Smooth muscle cell (in vitro differentiated cells): ENCODE measurements around the gene LIX1L. TPM values are rescaled to one million over a fixed set of nuclear protein-coding genes. Genes with fewer than 3 reads are reported as not detected.
A peak's percentile ranks its signal among the peaks of the same experiment; 100 is the strongest.

ENCODE experiments used
- DNase-seq: peaks from one replicate; lab custom pipeline; 2025; ENCODE audit not compliant: unreplicated experiment; lab: John Stamatoyannopoulos, UW
- H2AFZ ChIP-seq: fragments of 200-600 bp; sonication (generic); 2 replicates; pipeline ENCODE4 v1.6.0; 2016; ENCODE audit warnings: antibody characterized with exemption, low read depth, mild to moderate bottlenecking
- H3F3A ChIP-seq: fragments of 200-600 bp; sonication (generic); 2 replicates; pipeline ENCODE4 v1.6.0; 2017; ENCODE audit warnings: antibody characterized with exemption, low read depth
- H3K27ac ChIP-seq: fragments of 200-600 bp; sonication (generic); 2 replicates; pipeline ENCODE4 v1.5.1; 2016; ENCODE audit warnings: low read depth, mild to moderate bottlenecking
- H3K27me3 ChIP-seq: fragments of 200-600 bp; sonication (generic); 2 replicates; pipeline ENCODE4 v1.6.1; 2016; ENCODE audit warnings: low read depth, mild to moderate bottlenecking
- H3K36me3 ChIP-seq: fragments of 200-600 bp; sonication (generic); 2 replicates; pipeline ENCODE4 v1.5.1; 2016; ENCODE audit warnings: low read depth
- H3K4me1 ChIP-seq: fragments of 200-600 bp; sonication (generic); 2 replicates; pipeline ENCODE4 v1.5.1; 2016; ENCODE audit warnings: low read depth
- H3K4me2 ChIP-seq: fragments of 200-600 bp; sonication (generic); 2 replicates; pipeline ENCODE4 v1.6.0; 2016; ENCODE audit warnings: mild to moderate bottlenecking
- H3K4me3 ChIP-seq: fragments of 200-600 bp; sonication (generic); 2 replicates; pipeline ENCODE4 v1.5.1; 2016; ENCODE audit warnings: mild to moderate bottlenecking
- H3K79me2 ChIP-seq: fragments of 200-600 bp; sonication (generic); 2 replicates; pipeline ENCODE4 v1.6.0; 2016; ENCODE audit warnings: low read depth, mild to moderate bottlenecking
- H3K9ac ChIP-seq: fragments of 200-600 bp; sonication (generic); 2 replicates; pipeline ENCODE4 v1.6.0; 2016; ENCODE audit warnings: low read depth
- H3K9me3 ChIP-seq: fragments of 200-600 bp; sonication (generic); replicated peaks from 2 replicates; pipeline ENCODE4 v1.5.1; 2016; ENCODE audit warnings: low read depth
- H4K20me1 ChIP-seq: fragments of 200-600 bp; sonication (generic); 2 replicates; pipeline ENCODE4 v1.6.0; 2016; ENCODE audit warnings: low read depth
- WGBS: methylation state at CpG from one replicate; pipeline ENCODE4 v1.1.7; 2016; ENCODE audit warnings: low lambda C conversion rate; 5-methylcytosine and 5-hydroxymethylcytosine counted together
- polyA plus RNA-seq: library from polyadenylated mRNA; unstranded; fragments of >200 nt; fragmentation: Nextera tagmentation; extraction: Ambion mirVana; gene quantifications from 2 replicates; pipeline ENCODE4 v1.2.1, GENCODE V29; 2016
- total RNA-seq: library from RNA; depleted of rRNA; stranded (reverse); fragments of >200 nt; gene quantifications from 2 replicates; pipeline ENCODE4 v1.2.3, GENCODE V29; 2014
- TF ChIP-seq, protein P1 (sequence below): fragments of 200-600 bp; sonication (generic); IDR thresholded peaks from 2 replicates; pipeline ENCODE4 v1.5.1; 2017; ENCODE audit warnings: borderline replicate concordance, mild to moderate bottlenecking, antibody characterized with exemption; ENCODE audit not compliant: insufficient read depth, poor library complexity, severe bottlenecking

Gene LIX1L
- total and polyA plus RNA-seq, 2 experiments from 2014 or later = 31.1 to 32.7 TPM

DNA sequence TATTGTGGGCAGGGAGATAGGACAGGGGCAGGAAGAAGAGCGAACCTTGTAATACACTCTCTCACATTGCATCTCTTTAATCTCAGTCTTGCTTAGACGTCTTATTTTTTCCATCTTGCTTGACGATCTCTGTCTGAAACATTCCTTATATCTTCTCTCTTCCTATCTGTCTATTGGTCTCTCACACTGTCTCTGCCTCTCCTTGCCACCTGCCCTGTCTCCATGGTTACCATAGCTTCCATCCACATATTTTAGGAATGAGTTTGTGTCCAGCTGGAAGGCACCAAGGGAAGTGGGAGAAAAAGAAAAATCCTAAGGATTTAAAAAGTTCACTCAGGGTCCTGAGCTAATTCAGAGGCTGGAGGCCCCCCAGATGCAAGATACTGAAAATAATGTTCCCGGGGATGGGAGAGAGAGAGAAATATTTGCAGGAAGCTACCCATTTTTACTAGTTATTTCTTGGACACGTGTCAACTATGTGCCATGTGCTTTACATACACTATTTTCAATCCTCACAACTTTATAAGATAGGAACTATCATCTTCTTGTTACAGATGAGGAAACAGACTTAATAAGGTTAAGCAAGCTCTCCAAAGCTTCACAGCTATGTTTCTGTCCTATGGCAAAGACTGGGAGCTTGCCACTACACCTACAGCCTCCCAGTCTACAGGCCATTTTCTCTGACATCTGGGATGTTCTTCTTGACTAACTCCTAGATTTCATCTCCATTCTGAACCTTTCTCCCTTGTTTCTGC, 5.6 kb upstream of the LIX1L start:
- H3K27me3 ChIP-seq = no peaks in the 10 kb centered on the region
- no peaks in the 10 kb centered on the region for H3K79me2 ChIP-seq
- no peaks in the 10 kb centered on the region for H3K36me3 ChIP-seq
- TF ChIP-seq, protein P1, sequence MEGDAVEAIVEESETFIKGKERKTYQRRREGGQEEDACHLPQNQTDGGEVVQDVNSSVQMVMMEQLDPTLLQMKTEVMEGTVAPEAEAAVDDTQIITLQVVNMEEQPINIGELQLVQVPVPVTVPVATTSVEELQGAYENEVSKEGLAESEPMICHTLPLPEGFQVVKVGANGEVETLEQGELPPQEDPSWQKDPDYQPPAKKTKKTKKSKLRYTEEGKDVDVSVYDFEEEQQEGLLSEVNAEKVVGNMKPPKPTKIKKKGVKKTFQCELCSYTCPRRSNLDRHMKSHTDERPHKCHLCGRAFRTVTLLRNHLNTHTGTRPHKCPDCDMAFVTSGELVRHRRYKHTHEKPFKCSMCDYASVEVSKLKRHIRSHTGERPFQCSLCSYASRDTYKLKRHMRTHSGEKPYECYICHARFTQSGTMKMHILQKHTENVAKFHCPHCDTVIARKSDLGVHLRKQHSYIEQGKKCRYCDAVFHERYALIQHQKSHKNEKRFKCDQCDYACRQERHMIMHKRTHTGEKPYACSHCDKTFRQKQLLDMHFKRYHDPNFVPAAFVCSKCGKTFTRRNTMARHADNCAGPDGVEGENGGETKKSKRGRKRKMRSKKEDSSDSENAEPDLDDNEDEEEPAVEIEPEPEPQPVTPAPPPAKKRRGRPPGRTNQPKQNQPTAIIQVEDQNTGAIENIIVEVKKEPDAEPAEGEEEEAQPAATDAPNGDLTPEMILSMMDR = no peak
- DNase-seq = no peak
- H3K27ac ChIP-seq = peak overlapping the region; percentile 76
- peak overlapping the region; percentile 74 for H3K4me3 ChIP-seq
- H2AFZ ChIP-seq = no peak overlapping the region
- peaks cover 7% of the 10 kb centered on the region for H3F3A ChIP-seq
- H3K4me1 ChIP-seq = peaks cover 26% of the 10 kb centered on the region
- H3K9ac ChIP-seq = peak overlapping the region; percentile 47
- no peaks in the 10 kb centered on the region for H4K20me1 ChIP-seq
- 61% methylated on average over 5 of the region's 5 CpGs for WGBS
- H3K4me2 ChIP-seq = peak overlapping the region; percentile 91
- H3K9me3 ChIP-seq = no peaks in the 10 kb centered on the region

DNA sequence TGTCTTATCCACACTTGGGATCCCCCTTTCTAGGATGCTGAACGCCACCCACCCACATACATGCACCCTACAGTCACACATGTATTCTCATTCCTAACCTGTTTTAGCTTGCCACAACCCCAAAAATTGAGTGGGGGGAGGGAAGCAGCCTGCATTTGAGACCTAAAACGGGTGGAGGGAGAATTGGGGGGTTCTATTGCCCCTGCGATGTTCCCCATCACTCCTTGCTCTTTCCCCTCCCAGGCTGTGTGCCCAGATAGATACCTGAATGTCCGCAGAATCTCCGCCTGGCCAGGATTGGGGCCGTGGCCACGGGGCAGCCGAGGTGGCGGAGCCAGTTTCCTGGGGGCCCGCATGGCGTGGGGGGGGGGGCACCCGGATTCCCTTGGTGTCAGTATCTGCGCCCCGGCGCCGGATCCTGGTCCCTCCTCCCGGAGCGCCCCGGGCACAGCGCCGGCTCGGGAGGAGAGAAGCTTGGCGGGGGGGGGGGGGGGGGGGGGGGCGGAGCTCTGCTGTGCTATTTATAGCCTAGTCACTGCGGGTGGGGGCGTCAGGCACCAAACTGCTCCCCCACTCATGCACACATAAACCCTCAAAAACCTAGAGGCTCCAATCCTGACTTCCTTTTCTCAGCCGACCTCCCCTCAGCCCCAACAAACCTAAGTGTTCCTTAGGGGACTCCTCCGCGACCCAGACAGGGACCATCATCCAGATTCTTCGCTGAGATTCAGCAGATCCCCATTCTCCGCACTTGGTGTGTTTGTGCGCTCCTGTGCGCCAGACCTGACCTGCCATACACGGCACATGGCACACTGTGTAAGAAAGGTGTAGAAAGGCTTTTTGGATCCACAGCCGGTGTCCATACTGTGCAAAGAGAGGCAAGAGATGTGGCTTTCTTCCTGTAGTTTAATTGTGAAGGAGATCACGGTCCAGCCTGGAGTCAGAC, 4.6 kb upstream of the LIX1L start:
- no peaks in the 10 kb centered on the region for H3K79me2 ChIP-seq
- H3K4me1 ChIP-seq = peaks cover 26% of the 10 kb centered on the region
- TF ChIP-seq, protein P1 = no peak
- no peaks in the 10 kb centered on the region for H3K36me3 ChIP-seq
- H3K4me3 ChIP-seq = peak overlapping the region; percentile 70
- peak overlapping the region; percentile 91 for H3K4me2 ChIP-seq
- H2AFZ ChIP-seq = peak overlapping the region; percentile 32
- peak overlapping the region; percentile 76 for H3K27ac ChIP-seq
- no peaks in the 10 kb centered on the region for H3K27me3 ChIP-seq
- WGBS = 10% methylated on average over 16 of the region's 36 CpGs
- no peak overlapping the region for H3K9ac ChIP-seq
- no peaks in the 10 kb centered on the region for H4K20me1 ChIP-seq
- peak; percentile 26 for DNase-seq
- peaks cover 7% of the 10 kb centered on the region for H3F3A ChIP-seq
- no peaks in the 10 kb centered on the region for H3K9me3 ChIP-seq

DNA sequence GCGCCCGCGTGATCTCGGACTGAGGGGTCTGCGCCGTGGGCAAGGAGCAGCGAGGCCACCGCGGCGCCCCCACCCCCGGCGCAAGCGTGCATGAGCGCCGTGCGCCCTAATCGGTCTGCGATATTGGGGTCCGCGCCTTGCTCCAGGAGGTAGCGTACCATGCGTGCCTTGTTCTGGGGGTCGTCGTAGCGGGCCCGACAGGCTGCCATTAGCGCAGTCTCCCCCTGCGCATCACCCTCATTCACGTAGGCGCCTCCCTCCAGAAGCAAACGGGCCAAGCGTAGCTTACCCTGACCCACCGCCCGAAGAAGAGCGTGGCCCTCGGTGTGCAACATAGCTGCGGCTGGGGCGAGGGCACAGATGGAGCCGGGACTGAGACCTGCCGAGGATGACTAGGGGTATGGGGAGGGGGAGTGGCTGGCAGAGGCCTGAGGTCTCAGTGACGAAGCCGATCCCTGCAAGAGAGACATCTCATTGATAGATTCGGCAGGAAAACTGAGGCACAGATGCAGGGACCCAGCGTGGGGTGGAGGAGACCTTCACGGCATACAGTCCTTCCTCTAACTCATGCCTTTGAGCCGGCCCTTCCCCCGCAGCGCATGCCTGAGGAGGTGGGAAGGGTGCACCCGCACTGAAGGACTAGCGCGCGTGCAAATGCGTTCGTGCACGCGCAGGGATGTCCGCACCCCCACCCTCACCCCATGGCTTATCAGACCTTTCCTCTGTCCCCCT, 3.8 kb upstream of the LIX1L start:
- Histone ChIP-seq H4K20me1 (no peaks in the 10 kb centered on the region), H3K4me2 (peak overlapping the region; percentile 91), H3K4me1 (peaks cover 31% of the 10 kb centered on the region), H3K36me3 (no peaks in the 10 kb centered on the region), H3F3A (peaks cover 7% of the 10 kb centered on the region), H2AFZ (peak overlapping the region; percentile 32), H3K27me3 (no peaks in the 10 kb centered on the region), H3K79me2 (peaks cover 6% of the 10 kb centered on the region), H3K27ac (no peak overlapping the region), H3K9me3 (no peaks in the 10 kb centered on the region), H3K4me3 (peak overlapping the region; percentile 70), H3K9ac (peak overlapping the region; percentile 41)
- TF ChIP-seq, protein P1 = no peak
- 2% methylated on average over 54 of the region's 57 CpGs for WGBS
- peak; percentile 24 for DNase-seq
